ENCODE results near the gene CLHC1. TPM values are rescaled to one million over a fixed set of nuclear protein-coding genes. Genes with fewer than 3 reads are reported as not detected.

CLHC1 gene
- total and polyA plus RNA-seq, 4 donors = 2.3 to 33.8 (median 12.2) TPM

- no peaks in the 10 kb centered on the region for H3K27me3 ChIP-seq (ENCODE audit: control insufficient read depth in 3 of 3, insufficient read depth in 3 of 3, low read length in 2 of 3)
- no peak for TF ChIP-seq CTCF (IDR thresholded peaks at IDR 0.05; ENCODE audit: control extremely low read depth, extremely low read depth)
- 60 to 66% methylated on average over 2 of the region's 2 CpGs for WGBS, 2 donors
- no peaks in the 10 kb centered on the region for H3K9me3 ChIP-seq (ENCODE audit: control insufficient read depth in 4 of 4, insufficient read depth in 3 of 4, low read length in 3 of 4)
- H3K9ac ChIP-seq (ENCODE audit: insufficient read depth in 1 of 2, low read length in 2 of 2) = no peak overlapping the region
- no peak overlapping the region for H3K4me3 ChIP-seq
- peaks cover 3 to 38% (median 20%) of the 10 kb centered on the region in 5 donors for H3K4me1 ChIP-seq (ENCODE audit: control insufficient read depth in 5 of 5, insufficient read depth in 5 of 5, low read length in 5 of 5)
- ATAC-seq (ENCODE audit: insufficient read depth, low FRiP score) (no peak), DNase-seq (no peak)
- H3K36me3 ChIP-seq (ENCODE audit: control insufficient read depth in 4 of 4, insufficient read depth in 4 of 4, low read length in 4 of 4) = no peaks in the 10 kb centered on the region
- peak overlapping the region in 1 of 2 donors; percentile 42 for H3K27ac ChIP-seq (ENCODE audit: low read depth in 1 of 2, low read length in 1 of 2)
Measured at GRCh38 chr2:55156984-55157383, 75.1 kb downstream of the CLHC1 start.

- WGBS, 2 donors = 49 to 77% methylated on average over 2 of the region's 2 CpGs
- ATAC-seq (ENCODE audit: insufficient read depth, low FRiP score) = no peak
- Histone ChIP-seq H3K27me3 (ENCODE audit: control insufficient read depth in 3 of 3, insufficient read depth in 3 of 3, low read length in 2 of 3) (no peaks in the 10 kb centered on the region), H3K36me3 (ENCODE audit: control insufficient read depth in 4 of 4, insufficient read depth in 4 of 4, low read length in 4 of 4) (no peaks in the 10 kb centered on the region), H3K27ac (ENCODE audit: low read depth in 1 of 2, low read length in 1 of 2) (no peak overlapping the region), H3K9me3 (ENCODE audit: control insufficient read depth in 4 of 4, insufficient read depth in 3 of 4, low read length in 3 of 4) (no peaks in the 10 kb centered on the region), H3K9ac (ENCODE audit: insufficient read depth in 1 of 2, low read length in 2 of 2) (no peak overlapping the region), H3K4me1 (ENCODE audit: control insufficient read depth in 5 of 5, insufficient read depth in 5 of 5, low read length in 5 of 5) (peaks cover 3 to 34% (median 20%) of the 10 kb centered on the region in 5 donors), H3K4me3 (no peak overlapping the region)
- no peak for TF ChIP-seq CTCF (IDR thresholded peaks at IDR 0.05; ENCODE audit: control extremely low read depth, extremely low read depth)
- DNase-seq = no peak
Measured at GRCh38 chr2:55156326-55156725, 75.8 kb downstream of the CLHC1 start.

- no peaks in the 10 kb centered on the region for H3K36me3 ChIP-seq (ENCODE audit: control insufficient read depth in 4 of 4, insufficient read depth in 4 of 4, low read length in 4 of 4)
- no peaks in the 10 kb centered on the region for H3K27me3 ChIP-seq (ENCODE audit: control insufficient read depth in 3 of 3, insufficient read depth in 3 of 3, low read length in 2 of 3)
- H3K9me3 ChIP-seq (ENCODE audit: control insufficient read depth in 4 of 4, insufficient read depth in 3 of 4, low read length in 3 of 4) = no peaks in the 10 kb centered on the region
- WGBS, 2 donors = 47 to 81% methylated on average over 1 of the region's 1 CpG
- DNase-seq = no peak
- ATAC-seq (ENCODE audit: insufficient read depth, low FRiP score) = no peak
- no peak for TF ChIP-seq CTCF (IDR thresholded peaks at IDR 0.05; ENCODE audit: control extremely low read depth, extremely low read depth)
- peaks cover 3 to 31% (median 20%) of the 10 kb centered on the region in 5 donors for H3K4me1 ChIP-seq (ENCODE audit: control insufficient read depth in 5 of 5, insufficient read depth in 5 of 5, low read length in 5 of 5)
- H3K4me3 ChIP-seq = no peak overlapping the region
- no peak overlapping the region for H3K9ac ChIP-seq (ENCODE audit: insufficient read depth in 1 of 2, low read length in 2 of 2)
- no peak overlapping the region for H3K27ac ChIP-seq (ENCODE audit: low read depth in 1 of 2, low read length in 1 of 2)
Measured at GRCh38 chr2:55155764-55156281, 76.3 kb downstream of the CLHC1 start.

- Histone ChIP-seq H3K36me3 (ENCODE audit: control insufficient read depth in 4 of 4, insufficient read depth in 4 of 4, low read length in 4 of 4) (no peaks in the 10 kb centered on the region), H3K4me1 (ENCODE audit: control insufficient read depth in 5 of 5, insufficient read depth in 5 of 5, low read length in 5 of 5) (peaks cover 3 to 30% (median 20%) of the 10 kb centered on the region in 5 donors), H3K9ac (ENCODE audit: insufficient read depth in 1 of 2, low read length in 2 of 2) (no peak overlapping the region), H3K9me3 (ENCODE audit: control insufficient read depth in 4 of 4, insufficient read depth in 3 of 4, low read length in 3 of 4) (no peaks in the 10 kb centered on the region), H3K4me3 (no peak overlapping the region), H3K27me3 (ENCODE audit: control insufficient read depth in 3 of 3, insufficient read depth in 3 of 3, low read length in 2 of 3) (no peaks in the 10 kb centered on the region), H3K27ac (ENCODE audit: low read depth in 1 of 2, low read length in 1 of 2) (peak overlapping the region in 1 of 2 donors; percentile 52)
- ATAC-seq (ENCODE audit: insufficient read depth, low FRiP score) (no peak), DNase-seq (no peak)
- WGBS, 2 donors = 84 to 93% methylated on average over 4 of the region's 4 CpGs
- no peak for TF ChIP-seq CTCF (IDR thresholded peaks at IDR 0.05; ENCODE audit: control extremely low read depth, extremely low read depth)
Measured at GRCh38 chr2:55155206-55155605, 76.9 kb downstream of the CLHC1 start.

Measured in lung (tissue), 12 donors.